SW480 (cell line): ENCODE measurements around the gene TCEAL7.
"Not testable (repeated sequence)": the region's sequence is repeated elsewhere in the genome, so short reads cannot be mapped to it uniquely, and the experiment has no call there.

Experiments
- DNase-seq: peaks from one replicate; pipeline ENCODE4 v3.0.0-alpha.2; 2016; ENCODE audit warnings: low spot score

Gene TCEAL7, protein sequence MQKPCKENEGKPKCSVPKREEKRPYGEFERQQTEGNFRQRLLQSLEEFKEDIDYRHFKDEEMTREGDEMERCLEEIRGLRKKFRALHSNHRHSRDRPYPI

GRCh38 chrX:103329991-103330390, at the start of gene TCEAL7:
TSS of gene TCEAL7 (plus strand) at chrX:103330239. CDS start at chrX:103331404, 1,165 bp downstream.
- DNase-seq = no peak

GRCh38 chrX:103293118-103293517, 36.9 kb upstream of the TCEAL7 start:
- DNase-seq = no peak

DNA sequence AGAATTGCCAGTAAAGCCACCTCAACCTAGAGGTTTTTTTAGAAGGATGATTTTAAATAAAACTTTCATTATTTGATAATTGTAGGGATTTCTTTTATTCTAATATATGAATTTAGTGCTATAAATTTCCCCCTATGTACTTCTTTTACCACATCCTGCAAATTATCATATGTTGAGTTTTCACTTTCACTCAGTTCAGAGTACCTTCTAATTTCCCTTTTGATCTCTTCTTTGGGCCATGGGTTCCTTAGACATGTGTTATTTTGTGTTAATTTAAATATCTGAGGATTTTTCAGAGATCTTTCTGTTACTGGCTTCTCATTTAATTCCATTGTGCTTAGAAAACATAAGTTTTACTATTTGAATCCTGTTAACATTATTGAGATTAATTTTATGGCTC, 25.3 kb upstream of the TCEAL7 start:
- DNase-seq = no peak

- not testable (repeated sequence) for DNase-seq
Observed at GRCh38 chrX:103305666-103306065, 24.4 kb upstream of the TCEAL7 start.

DNA sequence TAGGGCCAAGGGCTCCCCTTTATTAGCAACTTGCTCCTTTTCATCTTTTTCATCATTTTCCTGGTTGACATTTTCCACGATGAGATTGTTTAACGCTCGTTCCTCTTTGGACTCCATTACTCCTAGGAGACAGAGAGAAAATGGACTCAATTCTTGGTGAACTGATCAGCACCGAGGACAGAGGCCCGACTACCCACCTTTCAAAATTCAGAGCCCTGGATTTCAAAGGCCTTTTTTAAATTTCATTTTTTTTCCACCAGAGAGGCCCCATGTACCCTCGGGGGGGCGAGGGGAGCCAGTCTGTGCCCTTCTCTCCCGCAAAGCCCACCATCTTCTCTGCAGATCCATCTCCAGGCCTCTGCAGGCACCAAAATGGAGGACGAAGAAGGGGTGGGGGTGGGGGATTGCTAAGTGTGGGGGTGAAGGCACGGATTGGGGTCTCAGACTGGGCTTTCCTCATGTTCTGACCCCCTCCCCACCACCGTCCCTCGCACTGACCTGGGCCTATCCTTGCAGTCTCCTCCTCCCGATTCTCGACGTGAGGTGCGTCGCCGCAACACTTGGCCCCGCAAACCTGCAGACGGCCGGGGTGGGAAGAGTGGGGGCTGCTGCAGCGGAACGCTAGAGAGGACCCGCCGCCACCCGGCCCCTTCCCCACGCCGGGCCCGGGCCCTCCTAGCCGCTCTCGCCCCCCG, 20.0 kb upstream of the TCEAL7 start:
- no peak for DNase-seq

DNA sequence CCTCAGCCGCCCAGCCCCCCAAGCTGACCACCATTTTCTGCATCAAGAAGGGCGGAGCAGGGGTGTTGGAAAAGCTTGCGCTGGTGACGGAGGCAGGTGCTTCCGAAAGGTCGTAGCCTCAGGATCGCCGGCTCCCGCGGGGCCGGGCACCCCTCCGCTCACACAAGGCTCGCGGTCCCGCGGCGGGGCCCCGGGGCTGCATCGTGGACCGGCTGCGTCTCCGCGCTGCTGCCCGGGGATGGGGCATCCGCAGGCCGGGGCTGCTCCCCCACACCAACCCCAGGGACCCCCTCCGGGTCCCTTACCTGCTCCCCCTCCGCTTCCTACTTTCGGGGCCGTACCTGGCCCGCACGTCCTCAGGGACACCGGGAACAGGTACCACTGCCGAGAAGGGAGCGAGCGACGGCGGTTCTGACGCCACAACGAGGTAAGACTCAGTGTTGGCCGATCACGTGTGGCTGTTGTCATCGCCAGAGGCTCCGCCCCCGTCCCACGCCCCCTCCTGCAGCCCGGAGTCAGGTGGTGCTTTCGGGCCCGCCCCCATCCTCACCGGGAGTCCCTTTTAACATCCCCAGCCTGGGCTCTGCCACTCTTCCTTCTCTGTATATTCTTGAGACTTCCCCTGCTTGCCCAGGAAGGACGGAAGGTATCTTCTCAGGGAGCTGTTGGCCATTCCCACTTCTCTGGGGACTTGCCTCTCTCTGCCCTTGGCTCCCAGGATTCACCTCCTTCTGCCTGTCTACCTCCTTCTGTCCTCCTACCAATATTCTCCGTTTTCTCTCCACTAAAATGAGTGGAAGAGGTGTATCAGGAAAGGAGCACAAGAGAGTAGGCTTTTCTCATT, 19.3 kb upstream of the TCEAL7 start, which contains the start of gene BEX2:
BEX2 (minus strand) TSS at position 436 of the 844 bp plus-strand sequence. CDS start 1,014 bp downstream, outside the sequence.
- peak; percentile 76 for DNase-seq

- DNase-seq = no peak
Observed at GRCh38 chrX:103311399-103311780, 18.6 kb upstream of the TCEAL7 start.

DNA sequence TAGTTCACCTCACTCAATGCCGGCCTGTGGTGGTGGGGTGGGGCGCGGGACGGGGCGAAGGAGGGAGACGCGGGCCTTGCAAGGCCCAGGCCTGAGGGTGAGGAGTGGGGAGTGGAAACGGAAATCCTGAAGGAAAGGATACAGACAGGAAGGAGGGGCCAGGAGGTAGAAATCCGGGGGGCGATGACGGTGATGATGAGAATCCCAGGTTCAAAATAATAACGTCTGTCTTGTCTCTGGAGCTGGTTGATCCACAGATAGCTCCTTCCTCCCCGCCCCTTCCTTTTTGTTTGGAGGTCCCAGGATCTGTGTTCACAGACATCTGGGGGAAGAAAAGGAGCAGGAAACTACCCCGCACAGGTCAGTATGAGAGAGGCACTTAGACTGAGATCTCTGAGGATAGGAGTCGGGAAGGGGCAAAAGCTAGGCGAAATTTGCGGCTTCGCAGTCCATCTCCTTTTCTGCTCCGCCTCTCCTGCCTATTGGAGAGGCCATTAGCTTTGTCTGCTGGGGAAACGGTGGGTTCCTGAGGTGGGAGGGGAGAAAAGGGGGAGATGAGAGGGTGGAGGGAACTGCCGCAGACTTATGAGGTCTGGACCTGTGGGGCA, 746 bp downstream of the TCEAL7 start:
- no peak for DNase-seq

- DNase-seq = no peak
Observed at GRCh38 chrX:103338663-103339062, 8.6 kb downstream of the TCEAL7 start.

DNA sequence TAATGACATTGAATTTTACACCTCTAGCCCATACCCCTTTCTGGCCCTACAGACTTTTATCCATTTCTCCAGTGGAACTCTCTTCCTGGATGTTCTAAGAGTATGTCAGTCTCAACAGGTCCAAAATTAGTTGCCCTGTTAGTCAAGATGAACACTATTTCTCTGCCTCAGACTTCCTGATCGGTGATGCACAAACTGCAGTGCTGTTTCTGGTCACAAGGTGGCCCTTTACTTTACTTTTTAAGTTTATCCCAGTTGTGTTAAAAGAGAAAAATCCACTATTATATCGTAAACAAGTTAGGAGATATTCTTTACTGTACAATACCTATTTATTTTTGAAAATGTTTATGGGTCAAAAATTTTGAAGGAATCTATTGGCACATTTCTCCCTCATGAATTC, 13.1 kb downstream of the TCEAL7 start:
- DNase-seq = peak; percentile 21

DNA sequence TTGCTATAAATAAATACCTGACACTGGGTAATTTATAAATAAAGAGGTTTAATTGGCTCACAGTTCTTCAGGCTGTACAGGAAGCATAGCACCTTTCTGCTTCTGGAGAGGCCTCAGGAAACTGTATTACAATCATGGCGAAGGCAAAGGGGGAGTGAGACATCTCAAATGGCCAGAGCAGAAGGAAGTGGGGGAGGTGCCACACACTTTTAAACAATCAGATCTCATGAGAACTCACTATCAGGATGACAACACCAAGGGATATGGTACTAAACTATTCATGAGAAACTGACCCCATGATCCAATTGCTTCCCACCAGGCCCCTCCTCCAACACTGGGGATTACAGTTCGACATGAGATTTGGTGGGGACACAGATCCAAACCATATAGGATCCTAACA, 14.6 kb downstream of the TCEAL7 start:
- DNase-seq = no peak

DNA sequence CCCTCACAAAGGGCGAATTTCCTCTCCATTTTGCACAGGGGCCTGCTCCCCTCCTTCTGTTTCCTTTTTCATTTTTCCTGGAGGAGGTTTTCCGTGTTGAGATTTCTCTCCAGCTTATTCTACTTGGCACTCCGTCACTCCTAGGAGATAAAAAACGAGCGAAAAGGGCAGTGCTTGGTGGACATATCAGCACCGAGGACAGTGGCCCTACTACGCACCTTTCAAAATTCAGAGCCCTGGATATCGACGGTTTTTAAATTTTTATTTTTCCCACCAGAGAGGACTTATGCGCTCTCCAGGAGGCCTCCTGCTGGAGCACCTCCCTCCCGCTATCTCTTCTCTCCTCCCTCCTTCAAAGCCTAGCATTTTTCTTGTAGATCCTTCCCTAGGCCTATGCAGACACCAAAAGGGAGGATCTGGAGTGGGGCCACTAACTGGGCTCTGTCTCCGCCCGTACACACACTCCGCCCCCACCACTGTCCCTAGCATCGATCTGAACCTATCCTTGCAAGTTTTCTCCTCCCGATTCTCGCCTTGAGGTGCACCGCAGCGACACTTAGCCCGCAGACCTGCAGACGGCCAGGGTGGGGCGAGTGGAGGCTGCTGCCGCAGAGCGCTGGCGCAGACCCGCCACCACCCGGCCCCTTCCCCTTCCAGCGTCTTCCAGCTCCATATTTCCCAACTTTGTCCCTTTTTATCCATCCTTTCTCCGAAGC, 17.8 kb downstream of the TCEAL7 start:
- DNase-seq = no peak

DNA sequence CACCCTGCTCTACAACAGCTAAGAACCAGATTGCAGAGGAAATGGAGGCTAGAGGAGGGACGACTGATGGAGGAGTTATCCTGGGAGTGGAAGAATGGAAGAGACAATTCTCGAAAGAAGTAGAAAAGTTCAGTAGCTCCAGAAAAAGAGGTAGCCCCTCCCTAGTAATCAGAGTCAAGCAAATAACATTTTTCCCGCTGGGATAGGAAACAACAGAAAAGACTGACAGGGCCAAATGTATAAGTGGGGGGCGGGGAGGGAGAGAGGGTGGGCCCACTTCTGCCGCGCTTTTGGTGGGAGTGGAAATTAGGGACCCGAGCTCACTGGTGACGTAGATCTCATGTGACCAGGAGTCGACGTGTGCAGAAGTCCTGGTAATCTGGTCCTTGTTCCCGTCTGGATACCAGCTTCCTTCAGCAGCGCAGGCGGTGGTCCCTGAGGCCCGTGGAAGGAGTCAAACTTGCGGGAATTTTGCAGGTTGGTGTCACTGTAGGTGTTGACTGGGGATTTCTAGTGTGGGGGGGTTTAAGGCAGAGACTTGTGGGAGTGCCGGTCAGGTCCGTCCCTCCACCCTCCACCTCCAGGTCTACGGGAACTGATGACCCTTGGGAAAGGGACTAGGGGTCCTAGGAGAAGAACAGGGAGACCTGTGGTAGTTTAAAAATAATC, 26.2 kb downstream of the TCEAL7 start, which contains the start of gene TCEAL9:
TCEAL9 (plus strand) TSS at position 377 of the 669 bp plus-strand sequence. CDS start 1,179 bp downstream, outside the sequence.
- peak; percentile 65 for DNase-seq

DNA sequence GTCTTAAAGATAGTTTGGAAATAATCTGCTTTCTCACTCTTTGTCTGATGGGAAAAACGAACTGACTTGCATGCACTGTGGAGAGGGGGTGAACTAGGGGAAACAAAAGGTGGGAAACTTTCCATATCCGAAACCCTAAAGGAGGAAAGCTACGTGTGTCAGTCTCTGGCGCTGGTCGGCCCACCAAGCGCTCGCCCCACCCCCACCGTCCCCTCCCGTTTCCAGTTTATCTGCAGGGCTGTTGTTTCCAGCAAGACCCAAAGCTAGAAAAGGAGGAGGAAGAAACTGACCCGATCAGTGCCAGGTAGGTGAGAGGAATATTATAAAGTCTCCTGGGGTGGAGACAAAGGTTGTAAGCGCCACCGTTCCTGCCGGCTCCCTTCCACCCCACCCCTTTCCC, 26.8 kb downstream of the TCEAL7 start:
- DNase-seq = peak; percentile 14

DNA sequence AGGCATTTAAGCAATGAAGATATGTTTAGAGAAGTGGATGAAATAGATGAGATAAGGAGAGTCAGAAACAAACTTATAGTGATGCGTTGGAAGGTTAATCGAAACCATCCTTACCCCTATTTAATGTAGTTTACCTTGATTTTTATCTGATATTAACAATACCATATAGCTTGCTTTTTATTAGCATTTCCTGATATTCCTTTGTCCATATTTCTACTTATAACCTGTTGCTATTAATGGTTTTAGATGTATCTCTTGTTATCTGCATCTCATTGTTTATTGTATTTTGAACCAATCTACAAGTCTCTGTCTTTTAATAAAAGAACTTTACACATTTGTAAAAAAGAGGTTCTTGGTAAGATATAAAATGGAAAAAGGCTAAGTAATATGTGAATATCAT, 27.8 kb downstream of the TCEAL7 start:
- DNase-seq = no peak

DNA sequence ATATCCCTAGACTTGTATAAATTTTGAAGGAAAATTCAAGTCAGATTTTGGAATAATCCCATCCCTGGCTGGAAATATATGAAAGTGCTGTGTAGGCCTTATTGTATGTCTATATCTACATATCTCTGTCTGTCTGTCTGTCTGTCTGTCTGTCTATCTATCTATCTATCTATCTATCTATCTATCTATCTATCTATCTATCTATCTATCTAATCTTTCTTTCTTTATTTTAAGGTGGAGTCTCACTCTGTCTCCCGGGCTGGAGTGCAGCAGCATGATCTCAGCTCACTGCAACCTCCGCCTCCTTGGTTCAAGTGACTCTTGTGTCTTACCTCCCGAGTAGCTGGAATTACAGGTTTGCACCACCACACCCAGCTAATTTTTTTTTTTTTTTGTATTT, 29.6 kb downstream of the TCEAL7 start:
- DNase-seq = not testable (repeated sequence)

GRCh38 chrX:103360092-103360491, 30.1 kb downstream of the TCEAL7 start:
- DNase-seq = no peak

DNA sequence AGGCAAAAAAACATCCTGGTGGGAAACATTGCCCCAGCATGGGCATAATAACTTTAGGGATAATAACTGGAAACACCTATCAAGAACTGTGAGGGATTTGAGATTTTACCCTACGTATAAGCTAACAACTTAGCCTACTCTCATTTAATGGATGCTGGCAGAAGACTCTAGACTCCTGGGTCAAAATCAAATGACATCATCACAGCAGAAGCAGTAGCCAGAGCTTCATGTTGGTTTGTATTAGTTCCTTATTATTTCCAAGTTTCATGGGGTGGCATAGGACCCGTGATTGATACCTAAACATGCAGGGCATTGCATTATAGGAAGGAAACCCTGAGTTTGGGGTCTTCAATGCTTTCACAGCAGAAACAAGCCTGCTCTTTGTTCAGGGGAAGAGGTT, 30.9 kb downstream of the TCEAL7 start:
- no peak for DNase-seq

DNA sequence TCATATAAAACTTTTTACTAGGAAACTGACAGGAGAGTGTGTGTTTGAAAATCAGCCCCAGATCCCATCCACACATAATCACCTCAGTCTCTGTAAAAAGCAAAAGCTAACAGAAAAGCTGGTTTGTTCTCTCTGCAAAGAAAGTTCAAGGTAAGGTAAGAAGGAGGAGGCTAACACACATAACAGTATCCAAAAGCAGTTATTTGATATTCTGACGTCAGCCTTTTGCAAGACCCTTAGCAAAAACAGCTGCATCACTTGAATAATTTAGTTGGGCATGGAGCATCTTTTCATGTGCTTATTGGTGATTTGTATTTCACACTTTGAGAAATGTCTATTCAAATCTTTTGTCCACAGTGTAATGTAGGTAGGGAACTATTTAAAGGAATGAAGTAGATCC, 31.8 kb downstream of the TCEAL7 start:
- DNase-seq = no peak

GRCh38 chrX:103362474-103362873, 32.4 kb downstream of the TCEAL7 start:
- peak; percentile 20 for DNase-seq

DNA sequence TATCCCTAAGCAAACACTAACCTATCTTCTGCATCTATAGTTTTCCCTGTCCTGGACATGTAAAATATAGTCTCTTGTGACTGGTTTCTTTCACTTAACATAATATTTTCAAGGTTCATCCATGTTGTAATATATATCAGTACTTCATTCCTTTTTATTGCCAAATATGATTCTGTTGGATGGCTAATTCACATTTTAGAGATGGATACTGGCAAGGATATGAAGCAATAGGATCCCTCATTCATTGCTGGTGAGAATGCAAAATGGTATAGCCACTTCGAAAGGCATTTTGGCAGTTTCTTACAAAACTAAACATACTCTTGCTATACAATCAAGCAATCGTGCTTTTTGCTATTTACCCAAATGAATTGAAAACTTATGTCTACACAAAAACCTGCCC, 33.0 kb downstream of the TCEAL7 start:
- DNase-seq = no peak
